ENCODE data around the gene COL5A2. TPM values are rescaled to one million over a fixed set of nuclear protein-coding genes. Genes with fewer than 3 reads are reported as not detected.

COL5A2 gene
- total RNA-seq, 1 donor from 2014 or later, result 1,927 TPM

- peaks cover 38% of the 10 kb centered on the region for H3K36me3 Mint-ChIP-seq (ENCODE audit: low read depth)
- no peak overlapping the region for H3K4me3 Mint-ChIP-seq (ENCODE audit: unreplicated experiment)
- peak overlapping the region; percentile 15 for H3K27ac Mint-ChIP-seq (ENCODE audit: unreplicated experiment)
- H3K9me3 Mint-ChIP-seq (ENCODE audit: low read depth), result no peaks in the 10 kb centered on the region
- no peak for TF ChIP-seq CTCF (IDR thresholded peaks at IDR 0.05)
- peaks cover 47% of the 10 kb centered on the region for H3K4me1 Mint-ChIP-seq (ENCODE audit: low read depth)
- DNase-seq (ENCODE audit: low spot score), result no peak
- H3K27me3 Mint-ChIP-seq (ENCODE audit: low read depth), result no peaks in the 10 kb centered on the region
Measured at GRCh38 chr2:189056200-189057106, 123.1 kb downstream of the COL5A2 start.

- Mint-ChIP-seq H3K27ac (ENCODE audit: unreplicated experiment) (peak overlapping the region; percentile 91), H3K27me3 (ENCODE audit: low read depth) (no peaks in the 10 kb centered on the region), H3K4me1 (ENCODE audit: low read depth) (peaks cover 54% of the 10 kb centered on the region), H3K4me3 (ENCODE audit: unreplicated experiment) (no peak overlapping the region), H3K9me3 (ENCODE audit: low read depth) (peaks cover 3% of the 10 kb centered on the region), H3K36me3 (ENCODE audit: low read depth) (peaks cover 53% of the 10 kb centered on the region)
- DNase-seq (ENCODE audit: low spot score), result no peak
- TF ChIP-seq CTCF (IDR thresholded peaks at IDR 0.05), result no peak
Measured at GRCh38 chr2:189050165-189050712, 129.3 kb downstream of the COL5A2 start.

GRCh38 chr2:189049709-189050164 lies 129.8 kb downstream of the COL5A2 start:
- Mint-ChIP-seq H3K27me3 (ENCODE audit: low read depth) (no peaks in the 10 kb centered on the region), H3K9me3 (ENCODE audit: low read depth) (peaks cover 3% of the 10 kb centered on the region), H3K4me3 (ENCODE audit: unreplicated experiment) (peak overlapping the region; percentile 11), H3K27ac (ENCODE audit: unreplicated experiment) (peak overlapping the region; percentile 91), H3K36me3 (ENCODE audit: low read depth) (peaks cover 52% of the 10 kb centered on the region), H3K4me1 (ENCODE audit: low read depth) (peaks cover 51% of the 10 kb centered on the region)
- DNase-seq (ENCODE audit: low spot score), result no peak
- TF ChIP-seq CTCF (IDR thresholded peaks at IDR 0.05), result no peak

- H3K27ac Mint-ChIP-seq (ENCODE audit: unreplicated experiment), result no peak overlapping the region
- TF ChIP-seq CTCF (IDR thresholded peaks at IDR 0.05), result no peak
- no peaks in the 10 kb centered on the region for H3K27me3 Mint-ChIP-seq (ENCODE audit: low read depth)
- H3K4me3 Mint-ChIP-seq (ENCODE audit: unreplicated experiment), result no peak overlapping the region
- peaks cover 3% of the 10 kb centered on the region for H3K9me3 Mint-ChIP-seq (ENCODE audit: low read depth)
- H3K36me3 Mint-ChIP-seq (ENCODE audit: low read depth), result peaks cover 53% of the 10 kb centered on the region
- DNase-seq (ENCODE audit: low spot score), result no peak
- H3K4me1 Mint-ChIP-seq (ENCODE audit: low read depth), result peaks cover 54% of the 10 kb centered on the region
Measured at GRCh38 chr2:189048189-189048588, 131.4 kb downstream of the COL5A2 start.

- peak overlapping the region; percentile 65 for H3K27ac Mint-ChIP-seq (ENCODE audit: unreplicated experiment)
- DNase-seq (ENCODE audit: low spot score), result no peak
- H3K27me3 Mint-ChIP-seq (ENCODE audit: low read depth), result no peaks in the 10 kb centered on the region
- peaks cover 53% of the 10 kb centered on the region for H3K4me1 Mint-ChIP-seq (ENCODE audit: low read depth)
- peaks cover 3% of the 10 kb centered on the region for H3K9me3 Mint-ChIP-seq (ENCODE audit: low read depth)
- TF ChIP-seq CTCF (IDR thresholded peaks at IDR 0.05), result no peak
- H3K36me3 Mint-ChIP-seq (ENCODE audit: low read depth), result peaks cover 53% of the 10 kb centered on the region
- no peak overlapping the region for H3K4me3 Mint-ChIP-seq (ENCODE audit: unreplicated experiment)
Measured at GRCh38 chr2:189047171-189047888, 132.2 kb downstream of the COL5A2 start.
